ENCODE data around the gene EVPL. TPM values are rescaled to one million over a fixed set of nuclear protein-coding genes. Genes with fewer than 3 reads are reported as not detected.

Gene EVPL
- total and polyA plus RNA-seq, 5 donors = 0.02 to 0.09 (median 0.07) TPM; not detected in 1

- WGBS = 90% methylated on average over 39 of the region's 39 CpGs
- Histone ChIP-seq H3K27me3 (ENCODE audit: control insufficient read depth, insufficient read depth) (no peaks in the 10 kb centered on the region), H3K4me3 (ENCODE audit: low read length) (no peak overlapping the region), H3K9me3 (ENCODE audit: control insufficient read depth, low read length) (no peaks in the 10 kb centered on the region), H3K27ac (ENCODE audit: low read length) (no peak overlapping the region), H3K4me1 (ENCODE audit: control insufficient read depth, insufficient read depth, low read length) (no peaks in the 10 kb centered on the region)
- intact Hi-C loops (cut with DNase I) = loop anchor here in 1 of 4 donors (5.0 kb wide), 1 partner anchor 100 kb away; no protein-coding TSS in a partner anchor
- peak in 1 of 3 donors; percentile 43 for DNase-seq
- no peak for ATAC-seq
Observed at GRCh38 chr17:76007131-76007849, 19.8 kb downstream of the EVPL start.

- H3K27ac ChIP-seq (ENCODE audit: low read length) = no peak overlapping the region
- no peaks in the 10 kb centered on the region for H3K27me3 ChIP-seq (ENCODE audit: control insufficient read depth, insufficient read depth)
- H3K4me1 ChIP-seq (ENCODE audit: control insufficient read depth, insufficient read depth, low read length) = no peaks in the 10 kb centered on the region
- no peak overlapping the region for H3K4me3 ChIP-seq (ENCODE audit: low read length)
- peak; percentile 57 to 69 for ATAC-seq
- WGBS = 51% methylated on average over 16 of the region's 16 CpGs
- intact Hi-C loops (cut with DNase I) = loop anchor here in 3 of 4 donors (2.0 to 5.0 kb wide), 2 partner anchors 98 to 101 kb away; partner anchors contain the start of gene MRPL38 (in 2 of the 3)
- no peaks in the 10 kb centered on the region for H3K9me3 ChIP-seq (ENCODE audit: control insufficient read depth, low read length)
- DNase-seq = peak; percentile 73 to 84 (median 78)
Observed at GRCh38 chr17:76005263-76006149, 21.6 kb downstream of the EVPL start.

DNA sequence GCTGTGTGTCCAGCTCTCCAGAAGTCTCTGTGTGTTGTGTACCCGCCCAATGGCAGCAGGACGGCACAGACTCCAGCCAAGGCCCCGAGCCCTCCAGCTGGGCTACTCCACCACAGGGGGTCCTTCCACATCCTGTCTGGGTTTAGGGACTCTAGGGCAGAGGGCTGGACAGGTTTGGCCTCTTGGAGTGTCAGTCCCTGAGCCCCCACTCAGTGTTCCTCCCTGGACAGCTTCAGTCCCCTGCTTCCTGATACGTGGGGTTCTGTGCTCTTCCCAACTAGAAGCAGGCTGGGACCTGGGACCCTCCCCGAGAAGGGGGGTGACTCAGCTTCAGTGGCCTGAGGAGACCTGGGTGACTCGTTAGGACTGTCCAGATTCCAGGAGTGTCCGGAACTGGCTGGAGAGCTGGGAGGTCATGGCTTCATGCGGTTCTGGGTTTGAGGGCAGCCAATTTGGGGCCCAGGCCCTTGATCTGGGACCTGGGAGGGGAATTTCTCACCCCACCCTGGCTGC lies 22.3 kb downstream of the EVPL start:
- DNase-seq (no peak), ATAC-seq (no peak)
- 67% methylated on average over 8 of the region's 8 CpGs for WGBS
- Histone ChIP-seq H3K27me3 (ENCODE audit: control insufficient read depth, insufficient read depth) (no peaks in the 10 kb centered on the region), H3K27ac (ENCODE audit: low read length) (no peak overlapping the region), H3K4me1 (ENCODE audit: control insufficient read depth, insufficient read depth, low read length) (no peaks in the 10 kb centered on the region), H3K9me3 (ENCODE audit: control insufficient read depth, low read length) (no peaks in the 10 kb centered on the region), H3K4me3 (ENCODE audit: low read length) (no peak overlapping the region)
- intact Hi-C loops (cut with DNase I) = loop anchor here in 3 of 4 donors (2.0 to 5.0 kb wide), 2 partner anchors 98 to 100 kb away; partner anchors contain the start of gene MRPL38 (in 2 of the 3)

DNA sequence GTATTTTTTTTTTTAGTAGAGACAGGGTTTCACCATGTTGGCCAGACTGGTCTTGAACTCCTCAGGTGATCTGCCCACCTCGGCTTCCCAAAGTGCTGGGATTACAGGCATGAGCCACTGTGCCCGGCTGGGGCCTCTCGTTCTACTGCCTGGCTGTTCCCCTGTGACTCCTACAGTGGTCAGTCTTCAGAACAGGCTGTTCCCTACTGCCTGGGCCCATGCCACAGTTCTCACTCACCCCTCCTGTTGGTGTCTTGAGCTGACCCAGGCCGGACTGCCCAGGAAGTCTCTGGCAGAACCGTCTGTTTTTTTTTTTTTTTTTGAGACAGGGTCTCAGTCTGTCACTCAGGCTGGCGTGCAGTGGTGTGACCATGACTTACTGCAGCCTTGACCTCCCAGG lies 23.2 kb downstream of the EVPL start:
- intact Hi-C loops (cut with DNase I) = loop anchor here in 2 of 4 donors (2.0 kb wide), 1 partner anchor 99 kb away; the partner anchor contains the start of gene MRPL38 (in 2 of the 2)
- Histone ChIP-seq H3K4me1 (ENCODE audit: control insufficient read depth, insufficient read depth, low read length) (no peaks in the 10 kb centered on the region), H3K9me3 (ENCODE audit: control insufficient read depth, low read length) (no peaks in the 10 kb centered on the region), H3K4me3 (ENCODE audit: low read length) (no peak overlapping the region), H3K27ac (ENCODE audit: low read length) (no peak overlapping the region), H3K27me3 (ENCODE audit: control insufficient read depth, insufficient read depth) (no peaks in the 10 kb centered on the region)
- WGBS = 67% methylated on average over 6 of the region's 6 CpGs
- no peak for ATAC-seq
- peak in 1 of 3 donors; percentile 67 for DNase-seq

DNA sequence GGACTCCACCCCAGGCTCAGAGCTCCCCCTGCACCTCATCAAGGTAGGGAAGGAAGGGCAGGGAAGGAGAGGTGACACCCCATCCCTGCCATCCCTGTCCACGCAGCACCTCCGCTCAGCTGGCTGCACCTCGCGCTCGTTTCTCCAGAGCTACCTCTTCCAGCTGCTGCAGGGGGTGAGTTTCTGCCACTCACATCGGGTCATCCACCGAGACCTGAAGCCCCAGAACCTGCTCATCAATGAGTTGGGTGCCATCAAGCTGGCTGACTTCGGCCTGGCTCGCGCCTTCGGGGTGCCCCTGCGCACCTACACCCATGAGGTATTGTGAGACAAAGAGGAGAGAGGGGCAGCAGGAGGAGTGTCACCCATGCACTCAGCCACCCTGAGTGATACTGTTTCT lies 25.0 kb downstream of the EVPL start:
- Histone ChIP-seq H3K27ac (ENCODE audit: low read length) (no peak overlapping the region), H3K9me3 (ENCODE audit: control insufficient read depth, low read length) (no peaks in the 10 kb centered on the region), H3K4me1 (ENCODE audit: control insufficient read depth, insufficient read depth, low read length) (no peaks in the 10 kb centered on the region), H3K4me3 (ENCODE audit: low read length) (no peak overlapping the region), H3K27me3 (ENCODE audit: control insufficient read depth, insufficient read depth) (no peaks in the 10 kb centered on the region)
- intact Hi-C loops (cut with DNase I) = no loop called here
- ATAC-seq = no peak
- no peak for DNase-seq
- WGBS = 97% methylated on average over 12 of the region's 12 CpGs

- DNase-seq = no peak
- H3K4me1 ChIP-seq (ENCODE audit: control insufficient read depth, insufficient read depth, low read length) = peaks cover 3% of the 10 kb centered on the region
Observed at GRCh38 chr17:76000755-76001521, 26.2 kb downstream of the EVPL start, which contains the start of gene CDK3. TSS of gene CDK3 (plus strand) at chr17:76000855. CDS start at chr17:76001426, 571 bp downstream.

GRCh38 chr17:76000016-76000754 lies 26.9 kb downstream of the EVPL start:
- H3K4me1 ChIP-seq (ENCODE audit: control insufficient read depth, insufficient read depth, low read length) = peaks cover 3% of the 10 kb centered on the region
- intact Hi-C loops (cut with DNase I) = no loop called here

More at GRCh38 chr17:76000755-76001521, 26.2 kb downstream of the EVPL start, which contains the start of gene CDK3:
- WGBS = 84% methylated on average over 21 of the region's 21 CpGs
- Histone ChIP-seq H3K9me3 (ENCODE audit: control insufficient read depth, low read length) (no peaks in the 10 kb centered on the region), H3K4me3 (ENCODE audit: low read length) (no peak within 1 kb of the TSS), H3K27ac (ENCODE audit: low read length) (no peak within 1 kb of the TSS), H3K27me3 (ENCODE audit: control insufficient read depth, insufficient read depth) (no peaks in the 10 kb centered on the region)
- intact Hi-C loops (cut with DNase I) = no loop called here
- ATAC-seq = no peak

DNA sequence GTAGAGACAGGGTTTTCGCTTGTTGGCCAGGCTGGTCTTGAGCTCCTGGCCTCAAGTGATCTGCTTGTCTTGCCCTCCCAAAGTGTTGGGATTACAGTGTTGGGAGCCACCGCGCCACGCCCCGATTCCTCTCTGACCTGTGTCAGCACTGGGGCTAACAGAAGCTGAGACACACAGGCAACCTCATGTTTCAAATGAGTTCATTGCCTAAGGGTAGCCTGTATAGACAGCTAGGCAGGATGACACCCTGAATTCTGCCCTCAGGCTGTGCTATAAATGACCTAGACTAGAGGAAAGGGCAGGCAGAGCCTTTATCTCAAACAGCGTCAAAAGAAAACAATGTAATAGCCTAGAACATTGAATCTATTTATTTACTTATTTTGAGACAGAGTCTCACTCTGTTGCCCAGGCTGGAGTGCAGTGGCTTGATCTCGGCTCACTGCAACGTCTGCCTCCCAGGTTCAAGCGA lies 28.7 kb downstream of the EVPL start:
- intact Hi-C loops (cut with DNase I) = loop anchor here in 1 of 4 donors (10.0 kb wide), 1 partner anchor 54 kb away; the partner anchor contains the start of gene FBF1
- DNase-seq (no peak), ATAC-seq (peak in 1 of 2 donors; percentile 12)
- WGBS = 93% methylated on average over 9 of the region's 9 CpGs
- Histone ChIP-seq H3K4me3 (ENCODE audit: low read length) (no peak overlapping the region), H3K9me3 (ENCODE audit: control insufficient read depth, low read length) (no peaks in the 10 kb centered on the region), H3K27ac (ENCODE audit: low read length) (no peak overlapping the region), H3K4me1 (ENCODE audit: control insufficient read depth, insufficient read depth, low read length) (peaks cover 3% of the 10 kb centered on the region), H3K27me3 (ENCODE audit: control insufficient read depth, insufficient read depth) (no peaks in the 10 kb centered on the region)

More at GRCh38 chr17:76000016-76000754, 26.9 kb downstream of the EVPL start:
- Histone ChIP-seq H3K27ac (ENCODE audit: low read length) (no peak overlapping the region), H3K9me3 (ENCODE audit: control insufficient read depth, low read length) (no peaks in the 10 kb centered on the region), H3K27me3 (ENCODE audit: control insufficient read depth, insufficient read depth) (no peaks in the 10 kb centered on the region), H3K4me3 (ENCODE audit: low read length) (no peak overlapping the region)
- 75% methylated on average over 31 of the region's 31 CpGs for WGBS
- peak in 1 of 2 donors; percentile 5 for ATAC-seq
- peak in 2 of 3 donors; percentile 77 to 80 for DNase-seq

GRCh38 chr17:75996665-75997590 lies 30.2 kb downstream of the EVPL start:
- intact Hi-C loops (cut with DNase I) = loop anchor here in 1 of 4 donors (10.0 kb wide), 1 partner anchor 52 kb away; the partner anchor contains the start of gene FBF1
- Histone ChIP-seq H3K9me3 (ENCODE audit: control insufficient read depth, low read length) (no peaks in the 10 kb centered on the region), H3K27ac (ENCODE audit: low read length) (no peak overlapping the region), H3K27me3 (ENCODE audit: control insufficient read depth, insufficient read depth) (no peaks in the 10 kb centered on the region), H3K4me1 (ENCODE audit: control insufficient read depth, insufficient read depth, low read length) (peaks cover 3% of the 10 kb centered on the region), H3K4me3 (ENCODE audit: low read length) (no peak overlapping the region)
- 40% methylated on average over 18 of the region's 18 CpGs for WGBS
- peak in 1 of 3 donors; percentile 78 for DNase-seq
- peak; percentile 53 to 61 for ATAC-seq
